SU-DHL-6 (cell line): ENCODE measurements around the gene WNK1.

ENCODE experiments used
- H2AFZ ChIP-seq: fragments of 200-600 bp; sonication (generic); 2 replicates; pipeline ENCODE4 v1.6.1; 2014; ENCODE audit warnings: low read depth, mild to moderate bottlenecking, moderate library complexity, mixed read lengths, antibody characterized with exemption, low read length; ENCODE audit not compliant: severe bottlenecking
- H3F3A ChIP-seq: fragments of 200-600 bp; shearing (Covaris generic); 2 replicates; pipeline ENCODE4 v1.6.0; 2016; ENCODE audit warnings: antibody characterized with exemption, mild to moderate bottlenecking; ENCODE audit not compliant: insufficient read depth
- H3K27ac ChIP-seq: fragments of 200-600 bp; sonication (generic); 2 replicates; pipeline ENCODE4 v1.5.1; 2016; ENCODE audit warnings: low read depth, mild to moderate bottlenecking, low read length, moderate library complexity, mixed read lengths
- H3K27me3 ChIP-seq: fragments of 200-600 bp; sonication (generic), shearing (Covaris generic); 2 replicates; pipeline ENCODE4 v1.6.0; 2014; ENCODE audit warnings: mild to moderate bottlenecking, low read length
- H3K36me3 ChIP-seq: fragments of 200-600 bp; sonication (generic); 2 replicates; pipeline ENCODE4 v1.6.1; 2014; ENCODE audit warnings: mild to moderate bottlenecking, low read length, mixed read lengths
- H3K4me2 ChIP-seq: fragments of 300-600, 200-600 bp; shearing (Covaris generic), sonication (generic); 2 replicates; pipeline ENCODE4 v1.6.0; 2014; ENCODE audit warnings: low read length, low read depth, mild to moderate bottlenecking; ENCODE audit not compliant: poor library complexity, severe bottlenecking
- H3K4me3 ChIP-seq: fragments of 200-600 bp; sonication (generic); 2 replicates; pipeline ENCODE4 v1.5.1; 2014; ENCODE audit warnings: antibody characterized with exemption, low read length, mild to moderate bottlenecking, mixed read lengths; ENCODE audit not compliant: insufficient read depth, poor library complexity, severe bottlenecking
- H3K79me2 ChIP-seq: fragments of 200-600 bp; sonication (generic); 2 replicates; pipeline ENCODE4 v1.6.1; 2014; ENCODE audit warnings: mild to moderate bottlenecking, low read length, moderate library complexity; ENCODE audit not compliant: insufficient read depth
- H3K9ac ChIP-seq: fragments of 200-600 bp; sonication (generic); 2 replicates; pipeline ENCODE4 v1.7.0; 2014; ENCODE audit warnings: mild to moderate bottlenecking, low read length
- H3K9me2 ChIP-seq: fragments of 200-600 bp; sonication (generic); replicated peaks from 2 replicates; pipeline ENCODE4 v1.6.1; 2014; ENCODE audit warnings: low read length; ENCODE audit not compliant: insufficient read depth
- H3K9me3 ChIP-seq: fragments of 200-600 bp; sonication (generic); 2 replicates; pipeline ENCODE4 v1.6.1; 2014; ENCODE audit warnings: low read length, mixed read lengths; ENCODE audit not compliant: insufficient read depth
- H4K20me1 ChIP-seq: fragments of 200-600 bp; sonication (generic); 2 replicates; pipeline ENCODE4 v1.6.1; 2014; ENCODE audit warnings: low read depth, mild to moderate bottlenecking, antibody characterized with exemption, low read length, moderate library complexity, mixed read lengths
- EZH2phosphoT487 ChIP-seq: fragments of 200-600 bp; sonication (generic), shearing (Covaris generic); conservative IDR thresholded peaks from 2 replicates; pipeline ENCODE4 v1.6.1; 2018; ENCODE audit warnings: mild to moderate bottlenecking, antibody characterized with exemption, low read length, moderate library complexity, mixed read lengths
- TF ChIP-seq, protein P1 (sequence below): fragments of 200-600 bp; sonication (generic); IDR thresholded peaks from one replicate; pipeline ENCODE4 v1.5.1; 2017; ENCODE audit warnings: antibody characterized with exemption, mild to moderate bottlenecking, low read length, moderate library complexity; ENCODE audit not compliant: insufficient read depth, poor library complexity, severe bottlenecking

Gene WNK1

DNA sequence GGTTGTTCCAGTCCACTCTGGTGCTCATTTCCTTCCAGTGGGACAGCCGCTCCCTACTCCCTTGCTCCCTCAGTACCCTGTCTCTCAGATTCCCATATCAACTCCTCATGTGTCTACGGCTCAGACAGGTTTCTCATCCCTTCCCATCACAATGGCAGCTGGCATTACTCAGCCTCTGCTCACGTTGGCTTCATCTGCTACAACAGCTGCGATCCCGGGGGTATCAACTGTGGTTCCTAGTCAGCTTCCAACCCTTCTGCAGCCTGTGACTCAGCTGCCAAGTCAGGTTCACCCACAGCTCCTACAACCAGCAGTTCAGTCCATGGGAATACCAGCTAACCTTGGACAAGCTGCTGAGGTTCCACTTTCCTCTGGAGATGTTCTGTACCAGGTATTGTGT, 127.3 kb downstream of the WNK1 start:
- no peaks in the 10 kb centered on the region for H3K79me2 ChIP-seq
- H3K9me3 ChIP-seq = no peaks in the 10 kb centered on the region
- H4K20me1 ChIP-seq = no peaks in the 10 kb centered on the region
- no peak overlapping the region for H3K4me2 ChIP-seq
- no peak overlapping the region for H3K27ac ChIP-seq
- H3K4me3 ChIP-seq = no peak overlapping the region
- no peaks in the 10 kb centered on the region for H3K27me3 ChIP-seq
- H3K9ac ChIP-seq = no peak overlapping the region
- H2AFZ ChIP-seq = no peak overlapping the region
- peaks cover 58% of the 10 kb centered on the region for H3K36me3 ChIP-seq
- H3F3A ChIP-seq = peaks cover 2% of the 10 kb centered on the region; the same call in 1 of the 2 replicates
- TF ChIP-seq, protein P1, sequence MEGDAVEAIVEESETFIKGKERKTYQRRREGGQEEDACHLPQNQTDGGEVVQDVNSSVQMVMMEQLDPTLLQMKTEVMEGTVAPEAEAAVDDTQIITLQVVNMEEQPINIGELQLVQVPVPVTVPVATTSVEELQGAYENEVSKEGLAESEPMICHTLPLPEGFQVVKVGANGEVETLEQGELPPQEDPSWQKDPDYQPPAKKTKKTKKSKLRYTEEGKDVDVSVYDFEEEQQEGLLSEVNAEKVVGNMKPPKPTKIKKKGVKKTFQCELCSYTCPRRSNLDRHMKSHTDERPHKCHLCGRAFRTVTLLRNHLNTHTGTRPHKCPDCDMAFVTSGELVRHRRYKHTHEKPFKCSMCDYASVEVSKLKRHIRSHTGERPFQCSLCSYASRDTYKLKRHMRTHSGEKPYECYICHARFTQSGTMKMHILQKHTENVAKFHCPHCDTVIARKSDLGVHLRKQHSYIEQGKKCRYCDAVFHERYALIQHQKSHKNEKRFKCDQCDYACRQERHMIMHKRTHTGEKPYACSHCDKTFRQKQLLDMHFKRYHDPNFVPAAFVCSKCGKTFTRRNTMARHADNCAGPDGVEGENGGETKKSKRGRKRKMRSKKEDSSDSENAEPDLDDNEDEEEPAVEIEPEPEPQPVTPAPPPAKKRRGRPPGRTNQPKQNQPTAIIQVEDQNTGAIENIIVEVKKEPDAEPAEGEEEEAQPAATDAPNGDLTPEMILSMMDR = no peak
- TF ChIP-seq EZH2phosphoT487 = no peak
- no peaks in the 10 kb centered on the region for H3K9me2 ChIP-seq

DNA sequence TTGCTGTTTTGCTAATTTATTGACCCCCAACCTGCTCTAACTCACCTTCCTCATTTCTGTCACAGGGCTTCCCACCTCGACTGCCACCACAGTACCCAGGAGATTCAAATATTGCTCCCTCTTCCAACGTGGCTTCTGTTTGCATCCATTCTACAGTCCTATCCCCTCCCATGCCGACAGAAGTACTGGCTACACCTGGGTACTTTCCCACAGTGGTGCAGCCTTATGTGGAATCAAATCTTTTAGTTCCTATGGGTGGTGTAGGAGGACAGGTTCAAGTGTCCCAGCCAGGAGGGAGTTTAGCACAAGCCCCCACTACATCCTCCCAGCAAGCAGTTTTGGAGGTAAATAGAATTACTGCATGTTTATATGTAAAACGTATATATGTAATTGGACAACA, 128.3 kb downstream of the WNK1 start:
- Histone ChIP-seq H3K27me3 (no peaks in the 10 kb centered on the region), H3F3A (no peaks in the 10 kb centered on the region), H3K27ac (no peak overlapping the region), H3K4me2 (no peak overlapping the region), H3K9me2 (no peaks in the 10 kb centered on the region), H4K20me1 (no peaks in the 10 kb centered on the region), H3K9ac (no peak overlapping the region), H3K4me3 (no peak overlapping the region), H2AFZ (no peak overlapping the region), H3K79me2 (no peaks in the 10 kb centered on the region), H3K36me3 (peaks cover 59% of the 10 kb centered on the region), H3K9me3 (no peaks in the 10 kb centered on the region)
- TF ChIP-seq EZH2phosphoT487 = no peak
- TF ChIP-seq, protein P1 = no peak

DNA sequence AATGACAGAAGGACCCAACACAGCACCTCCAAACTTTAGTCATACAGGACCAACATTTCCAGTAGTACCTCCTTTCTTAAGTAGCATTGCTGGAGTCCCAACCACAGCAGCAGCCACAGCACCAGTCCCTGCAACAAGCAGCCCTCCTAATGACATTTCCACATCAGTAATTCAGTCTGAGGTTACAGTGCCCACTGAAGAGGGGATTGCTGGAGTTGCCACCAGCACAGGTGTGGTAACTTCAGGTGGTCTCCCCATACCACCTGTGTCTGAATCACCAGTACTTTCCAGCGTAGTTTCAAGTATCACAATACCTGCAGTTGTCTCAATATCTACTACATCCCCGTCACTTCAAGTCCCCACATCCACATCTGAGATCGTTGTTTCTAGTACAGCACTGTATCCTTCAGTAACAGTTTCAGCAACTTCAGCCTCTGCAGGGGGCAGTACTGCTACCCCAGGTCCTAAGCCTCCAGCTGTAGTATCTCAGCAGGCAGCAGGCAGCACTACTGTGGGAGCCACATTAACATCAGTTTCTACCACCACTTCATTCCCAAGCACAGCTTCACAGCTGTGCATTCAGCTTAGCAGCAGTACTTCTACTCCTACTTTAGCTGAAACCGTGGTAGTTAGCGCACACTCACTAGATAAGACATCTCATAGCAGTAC, 132.5 kb downstream of the WNK1 start:
- H3K27me3 ChIP-seq = no peaks in the 10 kb centered on the region
- TF ChIP-seq, protein P1 = no peak
- no peak for TF ChIP-seq EZH2phosphoT487
- H4K20me1 ChIP-seq = no peaks in the 10 kb centered on the region
- H3K9ac ChIP-seq = no peak overlapping the region
- no peaks in the 10 kb centered on the region for H3F3A ChIP-seq
- peaks cover 70% of the 10 kb centered on the region for H3K36me3 ChIP-seq
- no peak overlapping the region for H3K4me2 ChIP-seq
- H2AFZ ChIP-seq = no peak overlapping the region
- no peaks in the 10 kb centered on the region for H3K9me3 ChIP-seq
- H3K79me2 ChIP-seq = no peaks in the 10 kb centered on the region
- no peak overlapping the region for H3K4me3 ChIP-seq
- no peaks in the 10 kb centered on the region for H3K9me2 ChIP-seq
- H3K27ac ChIP-seq = no peak overlapping the region
